ENCODE measurements around the gene PTPN7.

- no peak for TF ChIP-seq CTCF (conservative IDR thresholded peaks at IDR 0.05)
- no peak for TF ChIP-seq ZFX (IDR thresholded peaks at IDR 0.05)
These were observed 53.8 kb downstream of the PTPN7 start for GRCh38 chr1:202106340-202107254.

Measured in C4-2B (cell line).